ENCODE measurements around the gene AOPEP. TPM values are rescaled to one million over a fixed set of nuclear protein-coding genes. Genes with fewer than 3 reads are reported as not detected.

AOPEP gene
- total RNA-seq, 1 donor from 2014 or later, result 16.6 TPM

DNA sequence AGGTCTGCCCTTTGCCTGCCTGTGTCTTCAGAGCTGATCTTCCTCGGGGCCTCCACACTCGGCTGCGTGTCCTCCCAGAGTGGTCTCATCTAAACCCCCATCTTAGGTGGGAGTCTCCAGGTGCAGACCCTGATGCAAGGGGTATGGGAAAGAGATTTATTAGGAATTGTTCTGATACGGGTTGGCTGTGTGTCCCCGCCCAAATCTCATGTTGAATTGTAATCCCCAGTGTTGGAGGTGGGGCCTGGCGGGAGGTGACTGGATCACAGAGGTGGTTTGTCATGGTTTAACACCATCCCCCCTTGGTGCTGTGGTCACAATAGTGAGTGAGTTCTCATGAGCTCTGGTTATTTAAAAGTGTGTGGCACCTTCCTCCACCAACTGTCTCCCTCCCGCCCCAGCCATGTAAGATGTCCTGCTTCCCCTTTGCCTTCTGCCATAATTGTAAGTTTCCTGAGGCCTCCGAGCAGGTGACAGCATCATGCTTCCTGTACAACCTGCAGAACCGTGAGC, 208.4 kb downstream of the AOPEP start:
- Histone ChIP-seq H3K4me2 (no peak overlapping the region), H3K27ac (no peak overlapping the region), H3K36me3 (no peaks in the 10 kb centered on the region), H3K4me3 (no peak overlapping the region), H3F3A (ENCODE audit: low read depth) (peaks cover 5% of the 10 kb centered on the region), H4K20me1 (ENCODE audit: low read depth) (no peaks in the 10 kb centered on the region), H2AFZ (replicated peaks) (no peak overlapping the region), H3K79me2 (ENCODE audit: low read depth) (no peaks in the 10 kb centered on the region), H3K27me3 (no peaks in the 10 kb centered on the region), H3K9me3 (ENCODE audit: low read depth) (no peaks in the 10 kb centered on the region), H3K4me1 (peaks cover 9% of the 10 kb centered on the region), H3K9ac (no peak overlapping the region)
- TF ChIP-seq EZH2phosphoT487 (IDR thresholded peaks at IDR 0.05) (no peak), EZH2 (IDR thresholded peaks at IDR 0.05) (no peak), CTCF (IDR thresholded peaks at IDR 0.05) (no peak)
- H3K4me3 Mint-ChIP-seq, result no peak overlapping the region
- H3K27me3 Mint-ChIP-seq (ENCODE audit: insufficient read depth, low read depth), result peaks cover 2% of the 10 kb centered on the region
- H3K36me3 Mint-ChIP-seq, result peaks cover 19% of the 10 kb centered on the region
- H3K4me1 Mint-ChIP-seq, result peaks cover 25% of the 10 kb centered on the region
- peaks cover 5% of the 10 kb centered on the region for H3K9me3 Mint-ChIP-seq
- no peak for DNase-seq (ENCODE audit: low spot score)
- no peak overlapping the region for H3K27ac Mint-ChIP-seq

DNA sequence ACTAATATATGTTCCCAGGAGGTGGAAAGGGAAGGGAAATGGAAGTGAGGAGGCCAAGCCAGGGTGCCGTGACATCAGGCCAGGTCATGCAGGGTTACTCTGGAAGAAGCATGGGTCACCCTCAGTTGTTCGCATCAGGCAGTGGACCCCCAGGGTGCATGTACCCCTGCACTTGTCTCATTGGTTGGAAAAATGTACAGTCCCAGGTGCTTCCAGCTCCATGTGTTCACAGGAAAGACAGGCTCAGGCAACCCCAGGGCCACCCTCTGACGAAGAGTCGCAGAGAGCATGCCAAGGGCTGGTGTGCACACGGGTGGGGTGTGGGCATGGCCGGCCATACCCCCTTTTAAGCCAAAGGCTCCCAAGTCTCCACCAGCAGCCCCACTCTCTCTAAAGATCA, 208.9 kb downstream of the AOPEP start:
- H3K27ac Mint-ChIP-seq, result no peak overlapping the region
- Histone ChIP-seq H3K9me3 (ENCODE audit: low read depth) (no peaks in the 10 kb centered on the region), H3K4me3 (no peak overlapping the region), H3K27ac (no peak overlapping the region), H3K27me3 (no peaks in the 10 kb centered on the region), H3K36me3 (no peaks in the 10 kb centered on the region), H2AFZ (replicated peaks) (no peak overlapping the region), H3F3A (ENCODE audit: low read depth) (peaks cover 5% of the 10 kb centered on the region), H3K79me2 (ENCODE audit: low read depth) (no peaks in the 10 kb centered on the region), H3K9ac (no peak overlapping the region), H3K4me1 (peaks cover 9% of the 10 kb centered on the region), H4K20me1 (ENCODE audit: low read depth) (no peaks in the 10 kb centered on the region), H3K4me2 (no peak overlapping the region)
- peaks cover 5% of the 10 kb centered on the region for H3K9me3 Mint-ChIP-seq
- DNase-seq (ENCODE audit: low spot score), result no peak
- no peak for TF ChIP-seq EZH2phosphoT487 (IDR thresholded peaks at IDR 0.05)
- H3K27me3 Mint-ChIP-seq (ENCODE audit: insufficient read depth, low read depth), result peaks cover 2% of the 10 kb centered on the region
- no peak overlapping the region for H3K4me3 Mint-ChIP-seq
- peaks cover 14% of the 10 kb centered on the region for H3K36me3 Mint-ChIP-seq
- peaks cover 20% of the 10 kb centered on the region for H3K4me1 Mint-ChIP-seq

GRCh38 chr9:94936419-94936818, 209.9 kb downstream of the AOPEP start:
- Histone ChIP-seq H3K27ac (no peak overlapping the region), H3F3A (ENCODE audit: low read depth) (peaks cover 5% of the 10 kb centered on the region), H3K4me3 (no peak overlapping the region), H4K20me1 (ENCODE audit: low read depth) (no peaks in the 10 kb centered on the region), H3K4me1 (peaks cover 9% of the 10 kb centered on the region), H3K27me3 (no peaks in the 10 kb centered on the region), H3K36me3 (no peaks in the 10 kb centered on the region), H3K4me2 (no peak overlapping the region), H2AFZ (replicated peaks) (no peak overlapping the region), H3K9me3 (ENCODE audit: low read depth) (no peaks in the 10 kb centered on the region), H3K79me2 (ENCODE audit: low read depth) (no peaks in the 10 kb centered on the region), H3K9ac (no peak overlapping the region)
- Mint-ChIP-seq H3K4me3 (no peak overlapping the region), H3K27me3 (ENCODE audit: insufficient read depth, low read depth) (peaks cover 4% of the 10 kb centered on the region), H3K4me1 (peaks cover 29% of the 10 kb centered on the region), H3K9me3 (peaks cover 5% of the 10 kb centered on the region), H3K36me3 (peaks cover 14% of the 10 kb centered on the region), H3K27ac (no peak overlapping the region)
- TF ChIP-seq EZH2phosphoT487 (IDR thresholded peaks at IDR 0.05) (no peak), CTCF (IDR thresholded peaks at IDR 0.05) (no peak), EZH2 (IDR thresholded peaks at IDR 0.05) (no peak)
- DNase-seq (ENCODE audit: low spot score), result no peak

DNA sequence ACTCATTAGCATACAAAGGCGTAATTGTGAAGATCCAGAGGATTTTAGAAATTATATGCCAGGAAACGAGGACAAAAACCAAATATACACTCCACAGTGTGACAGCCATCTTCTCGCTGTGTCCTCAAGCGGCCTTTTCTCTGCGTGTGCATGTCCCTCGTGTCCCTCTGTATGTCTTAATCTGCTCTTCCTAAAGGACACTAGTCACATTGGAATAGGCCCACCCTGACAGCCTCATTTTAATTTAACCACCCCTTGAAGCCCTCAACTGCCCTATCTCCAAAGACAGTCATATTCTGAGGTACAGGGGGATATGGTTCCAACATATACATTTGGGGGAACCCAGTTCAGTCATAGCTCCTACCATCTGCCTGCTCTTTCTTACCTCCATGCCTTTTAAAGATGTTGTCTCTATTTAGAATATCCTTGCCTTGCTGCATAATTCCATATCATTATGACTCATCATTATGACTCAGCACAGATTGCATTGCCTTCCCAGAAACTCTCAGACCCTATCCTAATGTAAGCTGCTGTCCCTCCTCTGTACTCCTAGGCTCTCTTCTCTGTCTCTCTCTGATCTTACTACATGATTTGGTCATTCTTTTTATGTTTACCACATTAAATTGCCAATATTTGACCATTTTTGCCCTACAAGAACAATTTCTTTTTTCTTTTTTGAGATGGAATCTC, 210.9 kb downstream of the AOPEP start:
- peaks cover 4% of the 10 kb centered on the region for H3K27me3 Mint-ChIP-seq (ENCODE audit: insufficient read depth, low read depth)
- no peak overlapping the region for H2AFZ ChIP-seq (replicated peaks)

More for the DNA sequence above, 210.9 kb downstream of the AOPEP start:
- H3K4me3 ChIP-seq, result no peak overlapping the region
- H3F3A ChIP-seq (ENCODE audit: low read depth), result peaks cover 5% of the 10 kb centered on the region
- H3K9ac ChIP-seq, result no peak overlapping the region
- H3K27me3 ChIP-seq, result no peaks in the 10 kb centered on the region
- no peak overlapping the region for H3K27ac Mint-ChIP-seq
- TF ChIP-seq EZH2phosphoT487 (IDR thresholded peaks at IDR 0.05) (no peak), CTCF (IDR thresholded peaks at IDR 0.05) (no peak), EZH2 (IDR thresholded peaks at IDR 0.05) (no peak)
- no peaks in the 10 kb centered on the region for H3K9me3 ChIP-seq (ENCODE audit: low read depth)
- H3K36me3 Mint-ChIP-seq, result peaks cover 14% of the 10 kb centered on the region
- H3K4me2 ChIP-seq, result no peak overlapping the region
- H3K27ac ChIP-seq, result no peak overlapping the region
- no peaks in the 10 kb centered on the region for H3K79me2 ChIP-seq (ENCODE audit: low read depth)
- no peaks in the 10 kb centered on the region for H3K36me3 ChIP-seq
- H3K9me3 Mint-ChIP-seq, result peaks cover 5% of the 10 kb centered on the region
- H3K4me1 Mint-ChIP-seq, result peaks cover 30% of the 10 kb centered on the region
- H3K4me3 Mint-ChIP-seq, result no peak overlapping the region
- peaks cover 9% of the 10 kb centered on the region for H3K4me1 ChIP-seq
- H4K20me1 ChIP-seq (ENCODE audit: low read depth), result no peaks in the 10 kb centered on the region
- DNase-seq (ENCODE audit: low spot score), result no peak
